IPS-15b (cell line): ENCODE measurements around the gene MYO7B.
"Not testable (repeated sequence)": the region's sequence is repeated elsewhere in the genome, so short reads cannot be mapped to it uniquely, and the experiment has no call there.

Experiments
- H3K27me3 ChIP-seq: one replicate; pipeline ENCODE4 v1.6.1; 2013; ENCODE audit warnings: low read length; ENCODE audit not compliant: control insufficient read depth, insufficient read depth
- H3K36me3 ChIP-seq: one replicate; pipeline ENCODE4 v1.6.1; 2013; ENCODE audit warnings: low read length; ENCODE audit not compliant: control insufficient read depth, insufficient read depth
- H3K4me1 ChIP-seq: one replicate; pipeline ENCODE4 v1.6.1; 2013; ENCODE audit warnings: mild to moderate bottlenecking, low read length; ENCODE audit not compliant: control insufficient read depth, insufficient read depth
- H3K4me3 ChIP-seq: one replicate; pipeline ENCODE4 v1.5.1; 2013; ENCODE audit warnings: low read depth, low read length
- H3K9ac ChIP-seq: one replicate; pipeline ENCODE4 v1.6.1; 2013; ENCODE audit warnings: low read depth, mild to moderate bottlenecking, low read length
- H3K9me3 ChIP-seq: one replicate; pipeline ENCODE4 v1.6.1; 2013; ENCODE audit warnings: mild to moderate bottlenecking, low read length; ENCODE audit not compliant: control insufficient read depth, insufficient read depth

Gene MYO7B

GRCh38 chr2:127537644-127538043, 2.2 kb downstream of the MYO7B start:
- no peak overlapping the region for H3K9ac ChIP-seq
- H3K36me3 ChIP-seq, result no peaks in the 10 kb centered on the region

GRCh38 chr2:127541809-127542208, 6.3 kb downstream of the MYO7B start:
- Histone ChIP-seq H3K27me3 (peaks cover 3% of the 10 kb centered on the region), H3K4me3 (no peak overlapping the region)

More at GRCh38 chr2:127537644-127538043, 2.2 kb downstream of the MYO7B start:
- H3K4me3 ChIP-seq, result no peak overlapping the region
- peaks cover 3% of the 10 kb centered on the region for H3K27me3 ChIP-seq
- no peaks in the 10 kb centered on the region for H3K9me3 ChIP-seq
- no peaks in the 10 kb centered on the region for H3K4me1 ChIP-seq

GRCh38 chr2:127542231-127542630, 6.7 kb downstream of the MYO7B start:
- no peak overlapping the region for H3K9ac ChIP-seq

More at GRCh38 chr2:127541809-127542208, 6.3 kb downstream of the MYO7B start:
- Histone ChIP-seq H3K4me1 (no peaks in the 10 kb centered on the region), H3K36me3 (no peaks in the 10 kb centered on the region), H3K9ac (no peak overlapping the region), H3K9me3 (no peaks in the 10 kb centered on the region)

GRCh38 chr2:127543013-127543501, 7.6 kb downstream of the MYO7B start:
- H3K9ac ChIP-seq, H3K4me3 ChIP-seq, H3K36me3 ChIP-seq, H3K4me1 ChIP-seq, H3K9me3 ChIP-seq, H3K27me3 ChIP-seq: not testable (repeated sequence)

More at GRCh38 chr2:127542231-127542630, 6.7 kb downstream of the MYO7B start:
- no peaks in the 10 kb centered on the region for H3K36me3 ChIP-seq
- no peaks in the 10 kb centered on the region for H3K9me3 ChIP-seq
- H3K4me3 ChIP-seq, result no peak overlapping the region
- peaks cover 5% of the 10 kb centered on the region for H3K27me3 ChIP-seq
- no peaks in the 10 kb centered on the region for H3K4me1 ChIP-seq

GRCh38 chr2:127545189-127545588, 9.7 kb downstream of the MYO7B start:
- H3K4me1 ChIP-seq, result no peaks in the 10 kb centered on the region
- H3K36me3 ChIP-seq, result no peaks in the 10 kb centered on the region
- no peaks in the 10 kb centered on the region for H3K9me3 ChIP-seq
- no peak overlapping the region for H3K9ac ChIP-seq
- H3K27me3 ChIP-seq, result peaks cover 7% of the 10 kb centered on the region
- no peak overlapping the region for H3K4me3 ChIP-seq

GRCh38 chr2:127545796-127546195, 10.3 kb downstream of the MYO7B start:
- Histone ChIP-seq H3K27me3 (peaks cover 7% of the 10 kb centered on the region), H3K36me3 (no peaks in the 10 kb centered on the region), H3K4me3 (no peak overlapping the region), H3K9ac (no peak overlapping the region), H3K9me3 (no peaks in the 10 kb centered on the region), H3K4me1 (no peaks in the 10 kb centered on the region)

- Histone ChIP-seq H3K9ac (no peak overlapping the region), H3K4me3 (no peak overlapping the region), H3K4me1 (no peaks in the 10 kb centered on the region), H3K9me3 (no peaks in the 10 kb centered on the region), H3K36me3 (no peaks in the 10 kb centered on the region), H3K27me3 (peaks cover 4% of the 10 kb centered on the region)
Measured at GRCh38 chr2:127546797-127547196, 11.3 kb downstream of the MYO7B start.

- Histone ChIP-seq H3K9ac (no peak overlapping the region), H3K4me1 (no peaks in the 10 kb centered on the region), H3K27me3 (peaks cover 4% of the 10 kb centered on the region), H3K9me3 (no peaks in the 10 kb centered on the region), H3K36me3 (no peaks in the 10 kb centered on the region), H3K4me3 (no peak overlapping the region)
Measured at GRCh38 chr2:127551221-127551930, 15.9 kb downstream of the MYO7B start.

- Histone ChIP-seq H3K4me3 (no peak overlapping the region), H3K9me3 (no peaks in the 10 kb centered on the region), H3K36me3 (no peaks in the 10 kb centered on the region), H3K4me1 (no peaks in the 10 kb centered on the region), H3K9ac (no peak overlapping the region), H3K27me3 (peaks cover 2% of the 10 kb centered on the region)
Measured at GRCh38 chr2:127552336-127552735, 16.9 kb downstream of the MYO7B start.

GRCh38 chr2:127552846-127553245, 17.4 kb downstream of the MYO7B start:
- no peaks in the 10 kb centered on the region for H3K9me3 ChIP-seq
- H3K4me3 ChIP-seq, result no peak overlapping the region
- no peaks in the 10 kb centered on the region for H3K36me3 ChIP-seq
- no peaks in the 10 kb centered on the region for H3K27me3 ChIP-seq
- no peak overlapping the region for H3K9ac ChIP-seq
- H3K4me1 ChIP-seq, result no peaks in the 10 kb centered on the region

GRCh38 chr2:127558911-127559310, 23.4 kb downstream of the MYO7B start:
- no peaks in the 10 kb centered on the region for H3K27me3 ChIP-seq
- H3K9me3 ChIP-seq, result no peaks in the 10 kb centered on the region
- no peak overlapping the region for H3K4me3 ChIP-seq
- H3K36me3 ChIP-seq, result no peaks in the 10 kb centered on the region
- no peak overlapping the region for H3K9ac ChIP-seq
- peaks cover 2% of the 10 kb centered on the region for H3K4me1 ChIP-seq

- no peaks in the 10 kb centered on the region for H3K9me3 ChIP-seq
Measured at GRCh38 chr2:127559454-127559853, 24.0 kb downstream of the MYO7B start.

More at GRCh38 chr2:127559454-127559853, 24.0 kb downstream of the MYO7B start:
- no peak overlapping the region for H3K9ac ChIP-seq
- H3K27me3 ChIP-seq, result no peaks in the 10 kb centered on the region
- H3K36me3 ChIP-seq, result no peaks in the 10 kb centered on the region
- H3K4me3 ChIP-seq, result no peak overlapping the region
- H3K4me1 ChIP-seq, result peaks cover 2% of the 10 kb centered on the region
